ENCODE measurements around the gene MVB12B. TPM values are rescaled to one million over a fixed set of nuclear protein-coding genes. Genes with fewer than 3 reads are reported as not detected.

MVB12B gene
- total RNA-seq, 1 experiment from 2014 or later, result 5.7 TPM

- TF ChIP-seq ETV6 (CRISPR knock-in tag; IDR thresholded peaks at IDR 0.05) (peak; percentile 50; the same call in 1 of the 2 replicates), MLX (CRISPR knock-in tag; IDR thresholded peaks at IDR 0.05) (no peak), TP53 (CRISPR knock-in tag; IDR thresholded peaks at IDR 0.05) (peak; percentile 66; the same call in 1 of the 2 replicates), PREB (CRISPR knock-in tag; IDR thresholded peaks at IDR 0.05; ENCODE audit: borderline replicate concordance) (no peak), JAZF1 (CRISPR knock-in tag; IDR thresholded peaks at IDR 0.05) (no peak), ATF2 (CRISPR knock-in tag; IDR thresholded peaks at IDR 0.05; ENCODE audit: borderline replicate concordance, low read depth) (no peak), RORB (CRISPR knock-in tag; IDR thresholded peaks at IDR 0.05) (no peak), CDX4 (CRISPR knock-in tag; IDR thresholded peaks at IDR 0.05; ENCODE audit: borderline replicate concordance) (no peak), NR1H2 (CRISPR knock-in tag; IDR thresholded peaks at IDR 0.05) (no peak), CBFB (CRISPR knock-in tag; IDR thresholded peaks at IDR 0.05; ENCODE audit: low read depth) (0 out of 2 replicates have a peak, but pooled peaks have one; percentile 89), JUN (CRISPR knock-in tag; IDR thresholded peaks at IDR 0.05) (no peak), ZNF425 (CRISPR knock-in tag; conservative IDR thresholded peaks at IDR 0.05) (no peak), ZNF317 (CRISPR knock-in tag; IDR thresholded peaks at IDR 0.05; ENCODE audit: borderline replicate concordance, low read depth) (no peak), ZNF512 (CRISPR knock-in tag; IDR thresholded peaks at IDR 0.05; ENCODE audit: borderline replicate concordance) (no peak), ATF1 (CRISPR knock-in tag; IDR thresholded peaks at IDR 0.05) (no peak), ESRRA (CRISPR knock-in tag; IDR thresholded peaks at IDR 0.05; ENCODE audit: borderline replicate concordance) (no peak), NR3C1 (CRISPR knock-in tag; conservative IDR thresholded peaks at IDR 0.05; ENCODE audit: low read depth) (no peak), IRF1 (CRISPR knock-in tag; IDR thresholded peaks at IDR 0.05) (no peak), ZNF219 (CRISPR knock-in tag; IDR thresholded peaks at IDR 0.05; ENCODE audit: borderline replicate concordance) (no peak), MXD4 (CRISPR knock-in tag; IDR thresholded peaks at IDR 0.05; ENCODE audit: borderline replicate concordance) (no peak), TEAD1 (CRISPR knock-in tag; IDR thresholded peaks at IDR 0.05) (peak; percentile 82), FOXP1 (CRISPR knock-in tag; IDR thresholded peaks at IDR 0.05; ENCODE audit: borderline replicate concordance) (no peak), EMX1 (CRISPR knock-in tag; IDR thresholded peaks at IDR 0.05) (no peak), HMGXB4 (CRISPR knock-in tag; IDR thresholded peaks at IDR 0.05) (no peak; the same call in 1 of the 2 replicates), MAX (CRISPR knock-in tag; IDR thresholded peaks at IDR 0.05) (peak; percentile 80), E2F5 (CRISPR knock-in tag; IDR thresholded peaks at IDR 0.05) (no peak)
Measured at GRCh38 chr9:126500600-126501382, 174.2 kb downstream of the MVB12B start (continued).

Data from WTC11 (cell line).